SK-N-SH treated with all-trans-retinoic acid at 6 μM for 48 hours (cell line): ENCODE data around the gene CPAMD8.

Experiments
- ATAC-seq: fragments of 200-7000 bp; cut with Tn5 transposase; 3 replicates; pipeline ENCODE4 v1.9.1; 2020; ENCODE audit warnings: mild to moderate bottlenecking, moderate library complexity
- ARNTL ChIP-seq: fragments of 450-650 bp; formaldehyde crosslinking; IDR thresholded peaks from 2 replicates; pipeline ENCODE4 v1.5.0; 2020; ENCODE audit warnings: low read depth, mild to moderate bottlenecking, moderate library complexity, borderline replicate concordance
- BACH2 ChIP-seq: fragments of 250-450 bp; sonication (Bioruptor Pico); IDR thresholded peaks from 2 replicates; pipeline ENCODE4 v1.9.0; 2021; ENCODE audit warnings: mild to moderate bottlenecking, borderline replicate concordance
- CSDC2 ChIP-seq: fragments of 250-450 bp; sonication (Bioruptor Pico); IDR thresholded peaks from 2 replicates; pipeline ENCODE4 v1.5.0; 2020; ENCODE audit warnings: mild to moderate bottlenecking, moderate library complexity
- CSRNP3 ChIP-seq: fragments of 250-450 bp; sonication (Bioruptor Pico); IDR thresholded peaks from 2 replicates; pipeline ENCODE4 v1.5.1; 2021; ENCODE audit warnings: mild to moderate bottlenecking, moderate library complexity
- GLIS3 ChIP-seq: fragments of 250-450 bp; sonication (Bioruptor Pico); IDR thresholded peaks from 2 replicates; pipeline ENCODE4 v1.5.0; 2020; ENCODE audit warnings: mild to moderate bottlenecking, moderate library complexity
- ISL1 ChIP-seq: fragments of 250-450 bp; sonication (Bioruptor Pico); IDR thresholded peaks from 2 replicates; pipeline ENCODE4 v2.1.2; 2022; ENCODE audit warnings: mild to moderate bottlenecking, moderate library complexity
- OSR1 ChIP-seq: fragments of 250-450 bp; sonication (Bioruptor Pico); IDR thresholded peaks from 2 replicates; pipeline ENCODE4 v1.8.0; 2022; ENCODE audit warnings: moderate library complexity, mild to moderate bottlenecking, inconsistent platforms
- PATZ1 ChIP-seq: fragments of 250-450 bp; sonication (Bioruptor Pico); IDR thresholded peaks from 2 replicates; pipeline ENCODE4 v1.8.0; 2020; ENCODE audit warnings: mild to moderate bottlenecking, moderate library complexity, borderline replicate concordance
- POU6F1 ChIP-seq: fragments of 250-450 bp; sonication (Bioruptor Pico); IDR thresholded peaks from 2 replicates; pipeline ENCODE4 v1.8.0; 2021; ENCODE audit warnings: low read depth, mild to moderate bottlenecking, moderate library complexity, borderline replicate concordance
- RARB ChIP-seq: fragments of 250-450 bp; sonication (Bioruptor Pico); IDR thresholded peaks from 2 replicates; pipeline ENCODE4 v1.8.0; 2021; ENCODE audit warnings: mild to moderate bottlenecking, moderate library complexity
- SNAI2 ChIP-seq: fragments of 250-450 bp; sonication (Bioruptor Pico); IDR thresholded peaks from 2 replicates; pipeline ENCODE4 v1.5.0; 2020; ENCODE audit warnings: mild to moderate bottlenecking, moderate library complexity
- TCF4 ChIP-seq: fragments of 250-450 bp; sonication (Bioruptor Pico); IDR thresholded peaks from 2 replicates; pipeline ENCODE4 v1.8.0; 2021; ENCODE audit warnings: mild to moderate bottlenecking, moderate library complexity, borderline replicate concordance
- TOX ChIP-seq: fragments of 250-450 bp; sonication (Bioruptor Pico); IDR thresholded peaks from 2 replicates; pipeline ENCODE4 v1.8.0; 2021; ENCODE audit warnings: mild to moderate bottlenecking, moderate library complexity, borderline replicate concordance
- TSHZ2 ChIP-seq: fragments of 250-450 bp; sonication (Bioruptor Pico); IDR thresholded peaks from 2 replicates; pipeline ENCODE4 v1.5.0; 2020; ENCODE audit warnings: mild to moderate bottlenecking, moderate library complexity
- ZC3H10 ChIP-seq: fragments of 250-450 bp; sonication (Bioruptor Pico); IDR thresholded peaks from 2 replicates; pipeline ENCODE4 v1.5.1; 2021; ENCODE audit warnings: mild to moderate bottlenecking, moderate library complexity
- ZFP30 ChIP-seq: fragments of 450-650 bp; formaldehyde crosslinking; IDR thresholded peaks from 2 replicates; pipeline ENCODE4 v1.5.0; 2022; ENCODE audit warnings: mild to moderate bottlenecking, moderate library complexity
- ZNF565 ChIP-seq: fragments of 450-650 bp; formaldehyde crosslinking; conservative IDR thresholded peaks from 2 replicates; pipeline ENCODE4 v1.5.0; 2020; ENCODE audit warnings: low read depth, mild to moderate bottlenecking, moderate library complexity
- ZNF70 ChIP-seq: fragments of 450-650 bp; formaldehyde crosslinking; IDR thresholded peaks from 2 replicates; pipeline ENCODE4 v1.5.0; 2020; ENCODE audit warnings: mild to moderate bottlenecking, moderate library complexity

CPAMD8 gene

GRCh38 chr19:16892868-16893685 lies 133.5 kb downstream of the CPAMD8 start (continued):
- TF ChIP-seq ZFP30 (CRISPR knock-in tag): no peak

GRCh38 chr19:16892436-16892835 lies 134.2 kb downstream of the CPAMD8 start:
- no peak for TF ChIP-seq PATZ1 (CRISPR knock-in tag)
- TF ChIP-seq RARB (CRISPR knock-in tag): no peak
- no peak for TF ChIP-seq ZNF70
- TF ChIP-seq CSRNP3 (CRISPR knock-in tag): no peak
- TF ChIP-seq TCF4 (CRISPR knock-in tag): no peak
- TF ChIP-seq ZNF565 (CRISPR knock-in tag): no peak
- no peak for TF ChIP-seq ISL1 (CRISPR knock-in tag)
- TF ChIP-seq GLIS3 (CRISPR knock-in tag): no peak
- no peak for TF ChIP-seq BACH2 (CRISPR knock-in tag)
- TF ChIP-seq OSR1 (CRISPR knock-in tag): no peak
- no peak for TF ChIP-seq TSHZ2
- TF ChIP-seq POU6F1: no peak
- no peak for TF ChIP-seq SNAI2 (CRISPR knock-in tag)
- no peak for TF ChIP-seq TOX (CRISPR knock-in tag)
- ATAC-seq: no peak

GRCh38 chr19:16891696-16892382 lies 134.8 kb downstream of the CPAMD8 start:
- ATAC-seq: no peak
- no peak for TF ChIP-seq RARB (CRISPR knock-in tag)
- TF ChIP-seq TCF4 (CRISPR knock-in tag): no peak
- TF ChIP-seq GLIS3 (CRISPR knock-in tag): no peak
- TF ChIP-seq POU6F1: no peak
- no peak for TF ChIP-seq SNAI2 (CRISPR knock-in tag)
- no peak for TF ChIP-seq ISL1 (CRISPR knock-in tag)
- TF ChIP-seq ZC3H10 (CRISPR knock-in tag): no peak
- no peak for TF ChIP-seq ARNTL (CRISPR knock-in tag)
- TF ChIP-seq CSRNP3 (CRISPR knock-in tag): no peak
- no peak for TF ChIP-seq ZNF565 (CRISPR knock-in tag)
- TF ChIP-seq CSDC2 (CRISPR knock-in tag): no peak
